GM12865 (cell line): ENCODE data around the gene CCNO.

ENCODE experiments used
- DNase-seq: peaks from one replicate; pipeline ENCODE4 v3.0.0; 2010; ENCODE audit warnings: low read depth
- H3K4me3 ChIP-seq: 2 replicates; pipeline ENCODE4 v1.5.1; 2011; ENCODE audit warnings: mild to moderate bottlenecking, low read depth, low read length, control low read depth
- CTCF ChIP-seq: IDR thresholded peaks from 2 replicates; pipeline ENCODE4 v1.5.1; 2011; ENCODE audit warnings: low read length, control low read depth, low read depth, inconsistent platforms; ENCODE audit not compliant: insufficient read depth; ENCODE audit errors: missing control alignments

Gene CCNO

DNA sequence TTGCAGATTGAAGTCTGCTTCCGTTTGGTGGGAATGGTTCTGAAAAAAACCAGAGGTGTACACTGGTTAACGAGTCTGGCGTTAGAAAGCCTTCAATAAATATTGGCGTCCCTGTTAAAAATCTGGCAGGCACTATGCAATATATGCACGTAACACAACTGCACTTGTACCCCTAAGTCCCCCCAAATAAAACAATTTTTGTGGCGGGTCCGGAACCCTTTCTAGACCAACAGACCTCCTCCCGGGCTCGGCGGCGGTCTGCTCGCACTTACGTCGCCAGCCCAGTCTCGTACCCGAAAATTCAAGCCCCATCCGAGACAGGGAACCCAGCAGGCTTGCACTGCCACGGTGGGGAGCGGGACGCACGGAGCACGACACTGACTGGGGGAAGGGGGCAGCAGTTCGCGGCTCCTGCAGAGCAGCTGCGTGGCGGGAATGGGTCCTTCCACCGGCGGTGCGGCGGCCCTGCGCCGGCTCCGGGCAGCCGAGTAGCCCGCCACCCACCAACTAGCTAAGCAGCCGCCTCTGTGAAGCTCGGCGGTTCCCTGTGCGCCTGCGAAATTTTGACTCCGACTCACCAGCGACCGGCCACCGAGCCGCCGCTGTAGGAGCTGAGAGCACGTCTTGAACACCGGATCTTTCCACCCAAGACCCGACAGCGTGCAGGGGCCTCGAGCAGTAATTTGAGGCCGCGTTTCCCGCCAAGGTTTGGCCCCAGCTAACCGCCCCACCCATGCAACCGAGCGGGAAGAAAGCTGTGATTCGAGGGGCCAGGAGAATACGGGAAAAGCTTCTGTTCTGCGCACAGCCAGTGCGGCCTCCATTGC, 10.2 kb downstream of the CCNO start:
- no peak for DNase-seq
- TF ChIP-seq CTCF: no peak
- no peak overlapping the region for H3K4me3 ChIP-seq

GRCh38 chr5:55222092-55222984, 11.1 kb downstream of the CCNO start:
- no peak for DNase-seq
- no peak overlapping the region for H3K4me3 ChIP-seq
- no peak for TF ChIP-seq CTCF

DNA sequence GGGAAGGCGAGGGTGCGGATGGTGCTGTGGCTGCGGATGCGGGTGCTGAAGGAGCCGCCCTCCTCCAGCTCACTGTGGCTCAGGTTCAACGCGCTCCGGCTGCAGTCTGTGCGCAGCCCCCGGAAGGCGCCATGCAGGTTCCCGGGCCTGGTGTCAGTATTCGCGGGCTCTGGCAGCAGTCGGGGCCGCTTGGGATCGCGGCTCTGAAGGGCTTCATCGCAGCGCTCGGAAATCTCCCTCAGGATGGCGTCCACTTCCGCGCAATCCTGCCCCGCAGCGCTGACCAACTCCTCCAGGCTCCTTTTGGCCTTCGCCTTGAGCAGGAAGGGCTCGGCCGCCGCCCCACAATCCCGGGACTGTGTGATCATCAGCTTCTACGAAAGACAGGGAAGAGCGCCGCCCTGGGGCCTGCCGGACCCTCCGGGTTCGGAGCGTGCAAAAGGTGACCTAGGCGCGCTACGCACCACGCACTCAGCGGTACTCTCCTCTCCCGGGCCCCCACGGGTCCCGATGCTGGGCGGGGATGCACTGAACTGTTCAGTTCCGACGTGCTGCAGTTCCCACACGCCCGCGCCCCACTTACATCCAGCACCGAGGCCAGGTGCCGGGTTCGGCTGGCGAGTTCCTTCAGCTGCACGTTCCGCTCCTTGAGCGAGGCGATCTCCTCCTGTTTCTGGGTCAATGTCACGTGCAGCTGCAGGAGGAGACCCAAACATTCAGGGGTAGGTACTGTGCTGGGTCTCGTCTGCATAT, 12.8 kb downstream of the CCNO start:
- no peak for DNase-seq
- TF ChIP-seq CTCF: no peak
- no peak overlapping the region for H3K4me3 ChIP-seq

DNA sequence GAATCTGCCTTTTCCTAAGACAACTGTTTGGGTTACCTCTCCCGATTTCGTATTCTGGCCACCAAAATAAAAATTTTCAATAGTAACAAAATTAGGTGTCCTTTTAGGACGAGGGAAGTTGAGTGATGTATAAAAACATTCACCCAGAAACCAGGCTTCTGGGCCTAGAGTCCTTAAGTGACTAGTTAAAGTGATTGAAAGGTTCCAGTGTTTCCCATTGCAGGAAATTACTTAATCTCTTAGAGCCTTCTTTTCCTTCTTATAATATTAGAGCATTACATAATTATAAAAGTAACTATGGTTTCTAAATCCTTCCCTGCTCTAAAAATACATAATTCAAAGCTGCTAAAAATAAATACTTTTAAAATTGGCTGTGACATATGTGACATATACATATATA, 13.6 kb downstream of the CCNO start:
- DNase-seq: no peak
- no peak overlapping the region for H3K4me3 ChIP-seq
- TF ChIP-seq CTCF: no peak

DNA sequence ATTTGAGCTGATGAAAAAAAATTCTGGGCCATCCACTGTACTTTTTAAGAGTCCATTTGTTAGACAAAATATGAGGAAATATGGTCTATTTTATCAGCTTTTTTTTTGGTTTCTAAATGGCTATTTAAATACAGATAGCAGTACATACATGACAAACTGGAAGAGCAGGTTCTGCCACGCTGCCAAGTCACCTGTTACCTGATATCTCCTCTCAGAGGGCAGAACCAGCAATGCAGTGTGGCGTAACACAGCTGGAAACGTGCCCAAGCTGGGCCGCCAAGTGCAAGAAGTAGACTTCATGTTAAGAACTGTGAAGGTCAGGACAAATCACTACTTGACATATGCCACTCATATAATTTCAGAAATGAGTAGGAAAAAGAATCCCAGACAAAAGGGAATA, 14.4 kb downstream of the CCNO start:
- no peak for DNase-seq
- no peak overlapping the region for H3K4me3 ChIP-seq
- no peak for TF ChIP-seq CTCF

GRCh38 chr5:55211184-55211874, 22.1 kb downstream of the CCNO start:
- DNase-seq: no peak
- H3K4me3 ChIP-seq: no peak overlapping the region
- no peak for TF ChIP-seq CTCF
